Neural cell (in vitro differentiated cells): ENCODE results near the gene GRPEL2.
"Not testable (repeated sequence)": the region's sequence is repeated elsewhere in the genome, so short reads cannot be mapped to it uniquely, and the experiment has no call there.

Source experiments
- CTCF ChIP-seq: fragments of 450-650 bp; IDR thresholded peaks from 2 replicates; pipeline ENCODE4 v1.5.1; 2014; ENCODE audit warnings: antibody characterized with exemption, mild to moderate bottlenecking, moderate library complexity; ENCODE audit not compliant: poor library complexity, severe bottlenecking
- EP300 ChIP-seq: fragments of 450-650 bp; conservative IDR thresholded peaks from 2 replicates; pipeline ENCODE4 v1.6.1; 2014; ENCODE audit warnings: antibody characterized with exemption, mild to moderate bottlenecking, moderate library complexity; ENCODE audit not compliant: poor library complexity, severe bottlenecking
- EZH2 ChIP-seq: fragments of 200-600, 300-800 bp; shearing (Covaris generic), sonication (generic); IDR thresholded peaks from 2 replicates; pipeline ENCODE4 v1.6.1; 2014; ENCODE audit warnings: antibody characterized with exemption, low read length, borderline replicate concordance, mild to moderate bottlenecking; ENCODE audit not compliant: insufficient read depth, poor library complexity, severe bottlenecking
- MXI1 ChIP-seq: fragments of 450-650 bp; conservative IDR thresholded peaks from 2 replicates; pipeline ENCODE4 v1.6.1; 2014; ENCODE audit warnings: antibody characterized with exemption, mild to moderate bottlenecking; ENCODE audit not compliant: poor library complexity, severe bottlenecking
- POLR2AphosphoS5 ChIP-seq: IDR thresholded peaks from 2 replicates; pipeline ENCODE4 v1.6.1; 2012
- RAD21 ChIP-seq: fragments of 450-650 bp; conservative IDR thresholded peaks from 2 replicates; pipeline ENCODE4 v1.6.1; 2014; ENCODE audit warnings: antibody characterized with exemption, mild to moderate bottlenecking, moderate library complexity
- SMC3 ChIP-seq: fragments of 450-650 bp; conservative IDR thresholded peaks from 2 replicates; pipeline ENCODE4 v1.6.1; 2014; ENCODE audit warnings: antibody characterized with exemption, mild to moderate bottlenecking, moderate library complexity; ENCODE audit not compliant: poor library complexity
- TAF1 ChIP-seq: IDR thresholded peaks from 2 replicates; pipeline ENCODE4 v1.6.1; 2012; ENCODE audit warnings: low read depth

DNA sequence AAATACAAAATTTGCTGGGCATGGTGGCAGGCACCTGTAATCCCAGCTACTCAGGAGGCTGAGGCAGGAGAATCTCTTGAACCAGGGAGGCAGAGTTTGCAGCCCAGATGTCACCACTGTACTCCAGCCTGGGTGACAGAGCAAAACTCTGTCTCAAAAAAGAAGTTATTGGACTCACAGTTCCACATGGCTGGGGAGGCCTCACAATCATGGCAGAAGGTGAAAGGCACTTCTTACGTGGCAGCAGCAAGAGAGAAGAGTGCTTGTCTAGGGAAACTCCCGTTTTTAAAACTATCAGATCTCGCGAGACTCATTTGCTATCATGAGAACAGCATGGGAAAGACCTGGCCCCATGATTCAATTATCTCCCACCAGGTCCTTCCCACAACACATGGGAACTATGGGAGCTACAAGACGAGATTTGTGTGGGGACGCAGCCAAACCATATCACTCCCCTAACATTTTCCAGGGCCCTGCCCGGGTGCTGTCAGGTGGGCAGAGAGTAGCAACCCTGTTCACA is 53.5 kb downstream of the GRPEL2 start:
- TF ChIP-seq CTCF, MXI1, POLR2AphosphoS5, EP300, RAD21, TAF1, EZH2, SMC3: not testable (repeated sequence)
